ENCODE data around the gene C15orf39. TPM values are rescaled to one million over a fixed set of nuclear protein-coding genes. Genes with fewer than 3 reads are reported as not detected.

The C15orf39 gene
- total RNA-seq, 1 experiment from 2014 or later = 41.3 TPM

- H2AFZ ChIP-seq = no peak overlapping the region
- no peak overlapping the region for H3K27ac ChIP-seq
- H3K9me3 ChIP-seq (ENCODE audit: insufficient read depth, low read depth) = no peaks in the 10 kb centered on the region
- peaks cover 31% of the 10 kb centered on the region; the same call in 1 of the 2 replicates for H3K36me3 ChIP-seq (ENCODE audit: low read depth)
- ChIA-PET CTCF (no interaction called here), POLR2A (ENCODE audit: unreplicated experiment) (no interaction called here)
- H3K4me1 ChIP-seq (replicated peaks; ENCODE audit: insufficient read depth) = peaks cover 11% of the 10 kb centered on the region
- H4K20me1 ChIP-seq (ENCODE audit: insufficient read depth) = peaks cover 98% of the 10 kb centered on the region
- no peak overlapping the region for H3K4me3 ChIP-seq
- no peaks in the 10 kb centered on the region for H3K27me3 ChIP-seq (ENCODE audit: insufficient read depth, low read depth)
- H3F3A ChIP-seq (ENCODE audit: insufficient read depth, low read depth) = peaks cover 55% of the 10 kb centered on the region
- no peaks in the 10 kb centered on the region for H3K9me2 ChIP-seq (ENCODE audit: insufficient read depth)
- BruUV-seq (replicated peaks) = no TSS peak
- peaks cover 67% of the 10 kb centered on the region for H3K79me2 ChIP-seq (ENCODE audit: low read depth)
- no peak for DNase-seq
- no peak for TF ChIP-seq CTCF (conservative IDR thresholded peaks at IDR 0.05)
- TF ChIP-seq EZH2 (IDR thresholded peaks at IDR 0.05; ENCODE audit: low read depth) = no peak
- no peak overlapping the region for H3K4me2 ChIP-seq
- intact Hi-C loops (cut with micrococcal nuclease; ENCODE audit: unreplicated experiment) = no loop called here
Observed at GRCh38 chr15:75210811-75211230, 9.1 kb downstream of the C15orf39 start.

GRCh38 chr15:75211436-75212199 lies 9.9 kb downstream of the C15orf39 start:
- H3F3A ChIP-seq (ENCODE audit: insufficient read depth, low read depth) = peaks cover 55% of the 10 kb centered on the region
- no peaks in the 10 kb centered on the region for H3K9me2 ChIP-seq (ENCODE audit: insufficient read depth)
- intact Hi-C loops (cut with micrococcal nuclease; ENCODE audit: unreplicated experiment) = no loop called here
- H3K4me1 ChIP-seq (replicated peaks; ENCODE audit: insufficient read depth) = peaks cover 15% of the 10 kb centered on the region
- ChIA-PET POLR2A (ENCODE audit: unreplicated experiment) (no interaction called here), CTCF (no interaction called here)
- H3K36me3 ChIP-seq (ENCODE audit: low read depth) = peaks cover 31% of the 10 kb centered on the region; the same call in 1 of the 2 replicates
- BruUV-seq (replicated peaks) = no TSS peak
- no peak overlapping the region for H3K4me3 ChIP-seq
- no peaks in the 10 kb centered on the region for H3K27me3 ChIP-seq (ENCODE audit: insufficient read depth, low read depth)
- H4K20me1 ChIP-seq (ENCODE audit: insufficient read depth) = peaks cover 99% of the 10 kb centered on the region
- no peak overlapping the region for H3K4me2 ChIP-seq
- no peak for DNase-seq
- H3K79me2 ChIP-seq (ENCODE audit: low read depth) = peaks cover 59% of the 10 kb centered on the region
- TF ChIP-seq EZH2 (IDR thresholded peaks at IDR 0.05; ENCODE audit: low read depth) (no peak), CTCF (conservative IDR thresholded peaks at IDR 0.05) (no peak)
- no peak overlapping the region for H3K27ac ChIP-seq
- H3K9me3 ChIP-seq (ENCODE audit: insufficient read depth, low read depth) = no peaks in the 10 kb centered on the region
- no peak overlapping the region for H2AFZ ChIP-seq

GRCh38 chr15:75212200-75212858 lies 10.6 kb downstream of the C15orf39 start:
- H3K9me3 ChIP-seq (ENCODE audit: insufficient read depth, low read depth) = no peaks in the 10 kb centered on the region
- H3F3A ChIP-seq (ENCODE audit: insufficient read depth, low read depth) = peaks cover 55% of the 10 kb centered on the region
- H3K9me2 ChIP-seq (ENCODE audit: insufficient read depth) = no peaks in the 10 kb centered on the region
- H3K4me1 ChIP-seq (replicated peaks; ENCODE audit: insufficient read depth) = peaks cover 15% of the 10 kb centered on the region
- no peak overlapping the region for H2AFZ ChIP-seq
- CTCF ChIA-PET = interaction anchor here (0.7 kb wide), 1 partner anchor 181 kb away, joined by 3 read pairs; no protein-coding TSS in a partner anchor
- POLR2A ChIA-PET (ENCODE audit: unreplicated experiment) = no interaction called here
- no peak overlapping the region for H3K4me2 ChIP-seq
- H3K36me3 ChIP-seq (ENCODE audit: low read depth) = peaks cover 30% of the 10 kb centered on the region; the same call in 1 of the 2 replicates
- peaks cover 93% of the 10 kb centered on the region for H4K20me1 ChIP-seq (ENCODE audit: insufficient read depth)
- no peak overlapping the region for H3K4me3 ChIP-seq
- intact Hi-C loops (cut with micrococcal nuclease; ENCODE audit: unreplicated experiment) = no loop called here
- H3K27me3 ChIP-seq (ENCODE audit: insufficient read depth, low read depth) = no peaks in the 10 kb centered on the region
- peaks cover 52% of the 10 kb centered on the region for H3K79me2 ChIP-seq (ENCODE audit: low read depth)
- no peak for DNase-seq
- TF ChIP-seq CTCF (conservative IDR thresholded peaks at IDR 0.05) = no peak
- no peak for TF ChIP-seq EZH2 (IDR thresholded peaks at IDR 0.05; ENCODE audit: low read depth)
- BruUV-seq (replicated peaks) = no TSS peak
- no peak overlapping the region for H3K27ac ChIP-seq
